Stimulated activated CD4-positive, alpha-beta T cell treated with anti-CD3 and anti-CD28 coated beads, TNF-alpha, amount 100 ng/mL, for 24 hours (primary cell): ENCODE results near the gene BTF3L4.

Experiments used
- DNase-seq, 3 experiments: peaks; one replicate each; pipeline ENCODE4 v3.0.0-alpha.2; 2020; ENCODE audit warnings: low read depth in 3 of 3

Gene BTF3L4

DNA sequence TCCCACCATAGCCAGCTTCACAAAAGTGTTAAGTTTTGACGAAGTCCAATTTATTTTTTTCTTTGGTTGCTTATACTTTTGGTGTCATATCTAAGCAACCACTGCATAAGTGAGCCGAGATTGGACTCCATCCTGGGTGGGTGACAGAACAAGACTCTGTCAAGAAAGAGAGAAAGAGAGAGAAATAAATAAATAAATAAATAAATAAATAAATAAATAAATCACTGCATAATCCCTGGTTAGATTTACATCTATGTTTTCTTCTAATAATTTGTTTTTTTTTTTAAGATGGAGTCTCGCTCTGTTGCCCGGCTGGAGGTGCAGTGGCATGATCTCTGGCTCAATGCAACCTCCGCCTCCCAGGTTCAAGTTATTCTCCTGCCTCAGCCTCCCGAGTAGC is 67.5 kb downstream of the BTF3L4 start:
- DNase-seq = no peak

DNA sequence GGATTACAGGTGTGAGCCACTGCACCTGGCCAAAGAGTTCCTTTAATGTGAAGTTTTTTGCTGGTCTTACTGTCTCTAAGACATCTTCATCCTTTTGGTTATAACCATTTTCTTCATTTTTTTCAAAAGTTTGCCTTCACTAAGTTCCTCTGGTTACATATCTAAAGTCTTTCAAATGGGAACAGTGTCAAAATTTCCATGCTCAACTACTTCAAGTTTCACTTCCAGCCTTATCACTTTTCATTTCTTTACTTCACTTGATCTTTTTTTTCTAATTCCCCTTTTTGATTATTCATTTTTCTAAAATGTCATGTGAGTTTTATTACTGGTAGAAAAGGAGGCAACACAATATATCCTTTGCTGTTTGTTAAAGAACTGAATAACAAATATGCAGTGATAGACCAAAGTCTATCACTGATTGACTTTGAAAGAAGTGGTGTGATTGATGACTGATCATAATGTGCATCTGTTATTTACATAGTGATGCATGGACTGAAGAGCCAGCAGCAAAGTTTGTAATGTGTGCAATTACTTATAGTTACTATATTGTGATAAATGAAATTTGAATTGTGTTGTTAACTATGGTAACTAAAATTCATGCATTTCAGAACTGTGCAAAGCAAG is 69.8 kb downstream of the BTF3L4 start:
- DNase-seq = no peak

DNA sequence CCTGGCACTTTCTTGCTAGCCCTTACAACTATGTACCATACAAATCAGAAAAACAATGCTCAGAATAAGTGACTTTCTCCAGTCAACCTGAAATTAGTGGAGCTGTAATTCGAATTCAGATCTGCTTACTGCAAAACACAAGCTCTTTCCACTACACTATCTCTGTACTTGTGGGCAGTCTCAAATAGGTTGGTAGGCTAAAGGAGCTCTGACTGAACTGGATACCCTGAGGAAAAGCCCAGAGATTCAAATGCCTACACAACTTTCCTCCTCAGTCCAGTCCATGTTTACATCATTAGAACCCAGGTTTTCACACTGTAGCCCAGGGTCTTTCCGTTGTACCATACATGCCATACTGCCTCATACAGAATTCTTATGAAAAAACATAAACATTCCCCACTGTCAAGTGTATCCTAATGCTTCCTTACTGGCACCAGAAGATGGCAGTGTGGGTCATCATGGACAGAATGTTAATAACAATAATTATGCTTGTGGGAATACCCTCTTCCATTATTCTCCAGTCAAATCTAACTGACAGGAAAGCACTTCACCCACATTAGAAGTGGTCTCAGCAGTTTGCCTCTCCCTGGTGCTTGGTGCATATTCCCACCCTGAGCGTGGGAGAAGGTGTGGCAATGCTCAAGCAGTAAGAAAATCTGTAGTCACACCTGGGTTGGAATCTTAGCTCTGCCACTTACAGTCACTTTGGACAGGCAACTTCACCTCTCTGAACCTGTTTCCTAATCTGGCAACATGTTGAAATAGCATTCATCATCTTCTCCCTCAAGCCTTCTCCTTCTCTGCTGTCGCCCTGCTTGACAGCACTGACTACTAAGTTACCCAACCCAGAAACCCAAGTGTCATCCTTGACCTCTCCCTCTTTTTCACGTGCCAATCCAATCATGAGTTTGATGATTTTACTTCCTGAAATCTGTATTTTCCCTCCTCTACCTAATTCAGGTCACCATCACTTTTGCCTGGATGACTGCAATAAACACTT is 71.4 kb downstream of the BTF3L4 start:
- peak in 1 of 3 experiments; percentile 13 for DNase-seq

DNA sequence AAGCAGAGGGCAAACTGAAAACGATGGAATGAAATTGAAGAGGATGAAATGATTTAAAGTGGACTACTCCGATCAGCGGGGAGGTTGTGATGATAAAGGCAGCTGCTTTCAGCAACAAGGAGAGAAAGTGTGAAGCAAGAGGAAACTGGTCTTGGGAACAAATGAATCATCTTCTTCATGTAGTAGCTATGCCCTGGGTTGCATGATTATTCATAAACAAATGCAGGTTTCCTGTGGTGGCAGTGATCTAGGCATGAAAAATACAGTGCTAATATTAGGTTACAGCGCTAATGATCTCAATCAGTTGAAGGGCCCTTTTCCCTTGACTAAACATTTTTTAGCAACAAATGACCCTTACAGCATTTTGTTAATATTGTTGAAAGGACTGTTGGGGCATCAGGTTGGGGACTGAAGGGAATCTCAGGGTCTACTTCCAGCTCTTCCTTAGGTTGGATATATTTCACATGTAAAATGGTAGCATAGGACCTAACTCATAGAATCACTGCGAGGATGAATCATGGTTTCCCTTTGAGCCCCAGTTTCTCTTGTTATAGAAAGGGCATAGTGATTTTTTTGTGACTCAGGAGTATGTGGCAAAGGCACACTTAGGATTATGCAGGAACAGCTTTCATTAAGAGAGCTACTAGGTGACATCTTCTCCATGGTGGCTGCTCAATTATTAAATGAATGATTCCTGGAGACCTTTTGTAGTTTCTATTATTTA is 83.9 kb downstream of the BTF3L4 start:
- peak in 2 of 3 experiments; percentile 7 to 28 for DNase-seq
